Astrocyte (in vitro differentiated cells and primary cell): ENCODE data around the gene GFPT2. TPM values are rescaled to one million over a fixed set of nuclear protein-coding genes. Genes with fewer than 3 reads are reported as not detected.

Source experiments
- DNase-seq: peaks from one replicate; pipeline ENCODE4 v3.0.0-alpha.2; 2010; ENCODE audit warnings: low read depth
- FAIRE-seq: peaks from 2 replicates; lab custom pipeline; 2011; peaks lifted over from hg19 to GRCh38; lab: Jason Lieb, UNC
- H2AFZ ChIP-seq: 2 replicates; pipeline ENCODE4 v1.6.0; 2012; ENCODE audit warnings: low read depth, low read length, inconsistent platforms
- H3K27ac ChIP-seq: 2 replicates; pipeline ENCODE4 v1.5.1; 2011; ENCODE audit warnings: low read depth, low read length, inconsistent platforms
- H3K27me3 ChIP-seq: 2 replicates; pipeline ENCODE4 v1.6.0; 2011; ENCODE audit warnings: low read length, inconsistent platforms; ENCODE audit not compliant: insufficient read depth
- H3K36me3 ChIP-seq: 2 replicates; pipeline ENCODE4 v1.5.1; 2011; ENCODE audit warnings: low read length, inconsistent platforms; ENCODE audit not compliant: insufficient read depth
- H3K4me1 ChIP-seq: 2 replicates; pipeline ENCODE4 v1.5.1; 2011; ENCODE audit warnings: low read length, inconsistent platforms; ENCODE audit not compliant: insufficient read depth
- H3K4me2 ChIP-seq: 2 replicates; pipeline ENCODE4 v1.6.0; 2012; ENCODE audit warnings: low read length, inconsistent platforms
- H3K4me3 ChIP-seq: 2 replicates; pipeline ENCODE4 v1.5.1; 2011; ENCODE audit warnings: low read depth, mild to moderate bottlenecking, low read length, inconsistent platforms; ENCODE audit not compliant: insufficient read depth
- H3K79me2 ChIP-seq: 2 replicates; pipeline ENCODE4 v1.6.0; 2012; ENCODE audit warnings: mild to moderate bottlenecking, low read length, inconsistent platforms; ENCODE audit not compliant: insufficient read depth
- H3K9ac ChIP-seq: 2 replicates; pipeline ENCODE4 v1.6.0; 2012; ENCODE audit warnings: mild to moderate bottlenecking, low read length, inconsistent platforms
- H3K9me3 ChIP-seq: 2 replicates; pipeline ENCODE4 v1.5.1; 2012; ENCODE audit warnings: low read depth, mild to moderate bottlenecking, low read length, inconsistent platforms; ENCODE audit not compliant: insufficient read depth
- H4K20me1 ChIP-seq: 2 replicates; pipeline ENCODE4 v1.6.0; 2012; ENCODE audit warnings: low read length, inconsistent platforms; ENCODE audit not compliant: insufficient read depth
- H3K27ac Mint-ChIP-seq: one replicate; pipeline ENCODE4 v1.8.0; 2021; ENCODE audit warnings: mild to moderate bottlenecking, mixed read lengths; ENCODE audit not compliant: unreplicated experiment
- H3K27me3 Mint-ChIP-seq: one replicate; pipeline ENCODE4 v1.8.0; 2021; ENCODE audit warnings: low read depth, mixed read lengths; ENCODE audit not compliant: unreplicated experiment
- H3K36me3 Mint-ChIP-seq: one replicate; pipeline ENCODE4 v1.8.0; 2021; ENCODE audit warnings: low read depth, mixed read lengths; ENCODE audit not compliant: unreplicated experiment
- H3K4me1 Mint-ChIP-seq: one replicate; pipeline ENCODE4 v1.8.0; 2021; ENCODE audit warnings: low read depth, mixed read lengths; ENCODE audit not compliant: unreplicated experiment
- H3K4me3 Mint-ChIP-seq: one replicate; pipeline ENCODE4 v1.8.0; 2021; ENCODE audit warnings: mild to moderate bottlenecking, moderate library complexity, mixed read lengths; ENCODE audit not compliant: unreplicated experiment
- H3K9me3 Mint-ChIP-seq: one replicate; pipeline ENCODE4 v1.8.0; 2021; ENCODE audit warnings: mild to moderate bottlenecking, mixed read lengths; ENCODE audit not compliant: unreplicated experiment
- CTCF ChIP-seq: IDR thresholded peaks from 2 replicates; pipeline ENCODE4 v1.5.1; 2011; ENCODE audit warnings: low read depth, mild to moderate bottlenecking, inconsistent platforms, low read length, moderate library complexity; ENCODE audit not compliant: insufficient read depth
- EZH2 ChIP-seq: IDR thresholded peaks from 2 replicates; pipeline ENCODE4 v1.6.1; 2012; ENCODE audit warnings: mild to moderate bottlenecking, low read length, inconsistent platforms; ENCODE audit not compliant: insufficient read depth
- total RNA-seq: library from RNA; stranded (reverse); gene quantifications from 2 replicates; pipeline ENCODE4 v1.2.1, GENCODE V29; 2021

Gene GFPT2
- total RNA-seq, 1 donor from 2014 or later: 14.6 TPM

GRCh38 chr5:180376511-180376910 is 23.4 kb upstream of the GFPT2 start:
- TF ChIP-seq CTCF: no peak
- no peak for TF ChIP-seq EZH2
- no peak overlapping the region for H3K27ac ChIP-seq
- H3K27me3 Mint-ChIP-seq: peaks cover 43% of the 10 kb centered on the region
- no peaks in the 10 kb centered on the region for H3K4me1 ChIP-seq
- no peak overlapping the region for H3K9ac ChIP-seq
- no peak overlapping the region for H3K4me2 ChIP-seq
- DNase-seq (no peak), FAIRE-seq (no peak)
- H3K36me3 ChIP-seq: no peaks in the 10 kb centered on the region
- no peaks in the 10 kb centered on the region for H4K20me1 ChIP-seq
- H2AFZ ChIP-seq: no peak overlapping the region
- no peak overlapping the region for H3K4me3 Mint-ChIP-seq
- no peaks in the 10 kb centered on the region for H3K9me3 ChIP-seq
- H3K27me3 ChIP-seq: no peaks in the 10 kb centered on the region
- no peaks in the 10 kb centered on the region for H3K36me3 Mint-ChIP-seq
- no peaks in the 10 kb centered on the region for H3K4me1 Mint-ChIP-seq
- H3K4me3 ChIP-seq: no peak overlapping the region
- no peak overlapping the region for H3K27ac Mint-ChIP-seq
- H3K79me2 ChIP-seq: no peaks in the 10 kb centered on the region
- H3K9me3 Mint-ChIP-seq: no peaks in the 10 kb centered on the region

- Mint-ChIP-seq H3K4me1 (no peaks in the 10 kb centered on the region), H3K27me3 (peaks cover 41% of the 10 kb centered on the region), H3K27ac (no peak overlapping the region), H3K4me3 (no peak overlapping the region), H3K9me3 (no peaks in the 10 kb centered on the region), H3K36me3 (no peaks in the 10 kb centered on the region)
- Histone ChIP-seq H3K36me3 (no peaks in the 10 kb centered on the region), H3K4me3 (no peak overlapping the region), H3K79me2 (no peaks in the 10 kb centered on the region), H3K27ac (no peak overlapping the region), H3K4me1 (no peaks in the 10 kb centered on the region), H3K4me2 (no peak overlapping the region), H2AFZ (no peak overlapping the region), H3K9ac (no peak overlapping the region), H4K20me1 (no peaks in the 10 kb centered on the region), H3K27me3 (no peaks in the 10 kb centered on the region), H3K9me3 (no peaks in the 10 kb centered on the region)
- FAIRE-seq (no peak), DNase-seq (no peak)
- no peak for TF ChIP-seq CTCF
- no peak for TF ChIP-seq EZH2
Measured at GRCh38 chr5:180375955-180376354, 22.8 kb upstream of the GFPT2 start.

GRCh38 chr5:180375291-180375690 is 22.2 kb upstream of the GFPT2 start:
- H3K4me1 ChIP-seq: no peaks in the 10 kb centered on the region
- H3K36me3 ChIP-seq: no peaks in the 10 kb centered on the region
- H3K27me3 ChIP-seq: no peaks in the 10 kb centered on the region
- H3K4me3 ChIP-seq: no peak overlapping the region
- Mint-ChIP-seq H3K27ac (no peak overlapping the region), H3K27me3 (peaks cover 40% of the 10 kb centered on the region), H3K4me3 (no peak overlapping the region), H3K9me3 (no peaks in the 10 kb centered on the region), H3K36me3 (no peaks in the 10 kb centered on the region), H3K4me1 (no peaks in the 10 kb centered on the region)
- H3K4me2 ChIP-seq: no peak overlapping the region
- H3K79me2 ChIP-seq: no peaks in the 10 kb centered on the region
- DNase-seq (no peak), FAIRE-seq (no peak)
- no peaks in the 10 kb centered on the region for H3K9me3 ChIP-seq
- no peak overlapping the region for H2AFZ ChIP-seq
- TF ChIP-seq EZH2: no peak
- TF ChIP-seq CTCF: no peak
- H3K9ac ChIP-seq: no peak overlapping the region
- no peak overlapping the region for H3K27ac ChIP-seq
- H4K20me1 ChIP-seq: no peaks in the 10 kb centered on the region
